ENCODE measurements around the gene OGA.

DNA sequence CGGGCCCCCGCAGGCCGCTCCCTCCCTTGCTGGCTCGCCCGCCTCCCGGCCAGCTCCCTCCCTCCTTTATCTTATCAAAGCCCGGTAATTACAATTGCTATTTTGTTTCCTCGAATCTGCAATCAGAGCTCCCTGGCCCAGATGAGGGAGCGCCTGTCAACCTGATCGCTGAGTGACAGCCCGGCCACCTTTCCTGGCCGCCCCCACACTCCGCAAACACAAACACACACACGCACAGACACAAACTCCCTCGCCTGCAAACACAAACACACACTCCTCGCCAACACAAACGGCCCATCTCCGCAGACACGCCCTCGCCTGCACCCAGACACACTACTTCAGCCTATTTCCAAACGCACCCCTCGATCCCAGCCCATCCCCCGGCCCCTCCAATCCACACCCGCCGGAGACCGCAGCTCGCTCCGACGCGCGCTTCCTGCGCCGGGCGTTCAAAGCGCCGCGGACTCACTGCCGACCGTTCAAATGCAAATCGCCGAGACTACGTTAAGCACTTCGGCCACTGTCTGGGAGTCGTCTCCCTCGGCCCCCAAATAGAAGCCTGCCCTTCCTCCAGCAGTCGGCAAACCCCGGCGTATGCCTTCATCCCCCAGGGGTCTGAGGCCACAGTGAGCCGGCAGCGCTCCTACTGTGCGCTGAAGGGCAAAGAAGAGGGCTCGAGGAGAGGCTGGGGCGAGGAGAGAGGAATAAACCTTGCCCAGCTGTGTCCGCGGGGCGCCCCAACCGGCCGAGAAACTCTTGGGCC lies 39.3 kb downstream of the OGA start:
- TF ChIP-seq EZH2 (IDR thresholded peaks at IDR 0.05) (no peak), POLR2AphosphoS5 (IDR thresholded peaks at IDR 0.05; ENCODE audit: borderline replicate concordance, low read depth, low read length) (no peak), FOXP2 (optimal IDR thresholded peaks at IDR 0.05; ENCODE audit: control extremely low read depth, extremely low read length, insufficient read depth) (no peak)
